Breast epithelium (tissue), 4 donors: ENCODE measurements around the gene RSPRY1. TPM values are rescaled to one million over a fixed set of nuclear protein-coding genes. Genes with fewer than 3 reads are reported as not detected.

Experiments used
- DNase-seq, 2 donors: peaks; one replicate each; pipeline ENCODE4 v3.0.0-alpha.2; 2019; ENCODE audit warnings: low spot score in 2 of 2
- H3K27ac ChIP-seq, 2 donors: fragments of 200-600 bp; sonication (generic) in 1 of 2; one replicate each; pipeline ENCODE4 v1.5.1; 2016 to 2019; ENCODE audit warnings: mild to moderate bottlenecking in 1 of 2
- H3K27me3 ChIP-seq, 2 donors: fragments of 200-600 bp; sonication (generic) in 1 of 2; one replicate each; pipeline versions ENCODE4 v1.5.1 to v1.6.0; 2017 to 2019; ENCODE audit warnings: control low read depth in 1 of 2, mild to moderate bottlenecking in 1 of 2
- H3K36me3 ChIP-seq: fragments of 200-600 bp; one replicate; pipeline ENCODE4 v1.5.1; 2019
- H3K4me1 ChIP-seq, 2 donors: fragments of 200-600 bp; sonication (generic); one replicate each; pipeline ENCODE4 v1.5.1; 2016 to 2019; ENCODE audit warnings: control low read depth in 1 of 2
- H3K4me3 ChIP-seq, 3 donors: fragments of 200-600 bp; sonication (generic); 1 replicate in 2 of 3; 2 replicates in 1 of 3; pipeline ENCODE4 v1.5.1; 2016 to 2019; ENCODE audit warnings: mild to moderate bottlenecking in 3 of 3, moderate library complexity in 2 of 3
- H3K9me3 ChIP-seq, 2 donors: fragments of 200-600 bp; sonication (generic) in 1 of 2; one replicate each; pipeline ENCODE4 v1.5.1; 2016 to 2019; ENCODE audit warnings: control low read depth in 1 of 2
- CTCF ChIP-seq, 3 donors: fragments of 450-650 bp; IDR thresholded peaks; one replicate each; pipeline ENCODE4 v1.5.1; 2016 to 2017; ENCODE audit warnings: antibody characterized with exemption in 3 of 3, mild to moderate bottlenecking in 3 of 3, moderate library complexity in 3 of 3
- POLR2A ChIP-seq: fragments of 450-650 bp; IDR thresholded peaks from one replicate; pipeline ENCODE4 v1.6.1; 2016; ENCODE audit warnings: antibody characterized with exemption, mild to moderate bottlenecking, moderate library complexity
- POLR2AphosphoS5 ChIP-seq, 3 donors: sonication (generic); formaldehyde crosslinking; IDR thresholded peaks; one replicate each; pipeline ENCODE4 v1.6.1; 2017; ENCODE audit warnings: antibody characterized with exemption in 3 of 3
- intact Hi-C: fragments of 100-400 bp; cut with DNase I; formaldehyde crosslinking; loops from one replicate; pipeline ENCODE4 v1.15.1; 2023; ENCODE audit warnings: low total_unique reads
- total RNA-seq, 3 donors: library from RNA; depleted of rRNA; stranded (reverse); fragments of >200 nt; gene quantifications; one replicate each; pipeline ENCODE4 v1.1.0, GENCODE V29; 2016

RSPRY1 gene
- total RNA-seq, 3 donors from 2014 or later = 26.4 to 52.4 (median 34.4) TPM

- intact Hi-C loops = no loop called here
- Histone ChIP-seq H3K4me3 (no peak overlapping the region), H3K27me3 (no peaks in the 10 kb centered on the region), H3K9me3 (no peaks in the 10 kb centered on the region), H3K4me1 (no peaks in the 10 kb centered on the region), H3K36me3 (peaks cover 7% of the 10 kb centered on the region), H3K27ac (no peak overlapping the region)
- TF ChIP-seq CTCF (IDR thresholded peaks at IDR 0.05) = no peak
- no peak for TF ChIP-seq POLR2A
- TF ChIP-seq POLR2AphosphoS5 (IDR thresholded peaks at IDR 0.05) = no peak
- DNase-seq = no peak
Measured at GRCh38 chr16:57153841-57154240, 32.3 kb upstream of the RSPRY1 start.

DNA sequence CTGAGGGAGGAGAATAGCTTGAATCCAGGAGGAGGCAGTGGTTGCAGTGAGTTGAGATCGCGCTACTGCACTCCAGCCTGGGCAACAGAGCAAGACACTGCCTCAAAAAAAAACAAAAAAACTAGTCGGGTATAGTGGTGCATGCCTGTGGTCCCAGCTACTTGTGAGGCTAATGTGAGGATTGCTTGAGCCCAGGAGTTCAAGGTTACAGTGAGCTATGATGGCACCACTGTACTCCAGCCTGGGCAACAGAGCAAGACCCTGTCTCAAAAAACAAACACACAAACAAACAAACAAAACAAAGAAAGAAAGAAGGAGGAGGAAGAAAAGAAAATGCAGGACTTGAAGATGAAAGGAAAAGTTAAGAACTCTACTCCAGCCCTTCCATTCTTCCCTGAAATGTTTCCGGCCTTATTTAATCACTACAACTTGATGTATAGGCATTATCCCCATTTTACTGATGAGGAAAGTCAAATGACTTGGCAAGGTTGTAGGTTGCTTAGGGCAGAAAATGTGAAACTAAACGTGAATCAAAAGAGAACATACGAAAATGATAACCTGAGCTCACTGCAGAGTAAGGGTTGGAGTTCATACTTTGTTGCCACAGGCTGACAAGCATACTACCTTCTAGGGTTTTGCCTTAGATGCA, 30.3 kb upstream of the RSPRY1 start:
- Histone ChIP-seq H3K27ac (no peak overlapping the region), H3K9me3 (no peaks in the 10 kb centered on the region), H3K36me3 (peaks cover 10% of the 10 kb centered on the region), H3K4me1 (no peaks in the 10 kb centered on the region), H3K4me3 (no peak overlapping the region), H3K27me3 (no peaks in the 10 kb centered on the region)
- no peak for DNase-seq
- intact Hi-C loops = no loop called here
- TF ChIP-seq CTCF (IDR thresholded peaks at IDR 0.05) (no peak), POLR2AphosphoS5 (IDR thresholded peaks at IDR 0.05) (no peak), POLR2A (no peak)

GRCh38 chr16:57156351-57156703, 29.8 kb upstream of the RSPRY1 start:
- no peak for DNase-seq
- no peak overlapping the region for H3K27ac ChIP-seq
- TF ChIP-seq CTCF (IDR thresholded peaks at IDR 0.05) = no peak
- no peak for TF ChIP-seq POLR2AphosphoS5 (IDR thresholded peaks at IDR 0.05)
- TF ChIP-seq POLR2A = no peak
- H3K27me3 ChIP-seq = no peaks in the 10 kb centered on the region
- intact Hi-C loops = no loop called here
- H3K36me3 ChIP-seq = peaks cover 10% of the 10 kb centered on the region
- H3K9me3 ChIP-seq = no peaks in the 10 kb centered on the region
- no peak overlapping the region for H3K4me3 ChIP-seq
- no peaks in the 10 kb centered on the region for H3K4me1 ChIP-seq

GRCh38 chr16:57157533-57157932, 28.6 kb upstream of the RSPRY1 start:
- Histone ChIP-seq H3K27me3 (no peaks in the 10 kb centered on the region), H3K27ac (no peak overlapping the region), H3K4me3 (no peak overlapping the region), H3K9me3 (no peaks in the 10 kb centered on the region), H3K36me3 (peaks cover 10% of the 10 kb centered on the region), H3K4me1 (no peaks in the 10 kb centered on the region)
- intact Hi-C loops = no loop called here
- no peak for TF ChIP-seq POLR2AphosphoS5 (IDR thresholded peaks at IDR 0.05)
- TF ChIP-seq POLR2A = no peak
- TF ChIP-seq CTCF (IDR thresholded peaks at IDR 0.05) = no peak
- no peak for DNase-seq

DNA sequence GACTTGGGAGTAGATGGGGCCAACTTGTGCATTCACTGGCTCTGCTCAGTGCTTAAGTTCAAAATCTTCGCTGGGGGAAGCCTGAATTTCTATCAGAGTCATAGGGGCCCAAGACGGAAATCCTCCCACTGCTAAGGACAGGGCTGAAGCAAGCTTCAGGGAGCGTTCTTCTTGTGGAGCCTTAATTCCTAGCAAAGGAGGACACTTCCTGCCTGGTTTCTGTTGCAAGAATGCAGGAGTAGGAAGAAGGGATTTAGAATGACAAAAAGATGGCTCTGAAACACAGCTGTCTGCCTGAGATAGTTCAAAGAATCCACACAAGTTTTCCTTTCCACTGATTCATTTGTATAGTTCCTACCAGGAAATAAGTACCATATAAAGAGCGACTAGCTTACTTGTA, 26.7 kb upstream of the RSPRY1 start:
- H3K27me3 ChIP-seq = no peaks in the 10 kb centered on the region
- H3K9me3 ChIP-seq = no peaks in the 10 kb centered on the region
- H3K27ac ChIP-seq = no peak overlapping the region
- no peaks in the 10 kb centered on the region for H3K4me1 ChIP-seq
- TF ChIP-seq CTCF (IDR thresholded peaks at IDR 0.05) (no peak), POLR2AphosphoS5 (IDR thresholded peaks at IDR 0.05) (no peak), POLR2A (no peak)
- H3K36me3 ChIP-seq = peaks cover 3% of the 10 kb centered on the region
- no peak overlapping the region for H3K4me3 ChIP-seq
- intact Hi-C loops = no loop called here
- no peak for DNase-seq
